ENCODE data around the gene SLC35E4.

GRCh38 chr22:30598986-30599385, 36.6 kb upstream of the SLC35E4 start:
- no peak for TF ChIP-seq CTCF (IDR thresholded peaks at IDR 0.05)
- no peak for TF ChIP-seq POLR2AphosphoS5 (IDR thresholded peaks at IDR 0.05; ENCODE audit: low read depth, low read length)
- TF ChIP-seq SIN3A (IDR thresholded peaks at IDR 0.05; ENCODE audit: borderline replicate concordance, insufficient read depth, low read depth, low read length) = no peak
- TF ChIP-seq REST (IDR thresholded peaks at IDR 0.05; ENCODE audit: insufficient read depth in 1 of 2, low read depth in 2 of 2, low read length in 1 of 2) = no peak
- TF ChIP-seq TCF7L2 (IDR thresholded peaks at IDR 0.05; ENCODE audit: low read depth, low read length) = no peak
